ENCODE measurements around the gene SLC17A1.

Gene SLC17A1

DNA sequence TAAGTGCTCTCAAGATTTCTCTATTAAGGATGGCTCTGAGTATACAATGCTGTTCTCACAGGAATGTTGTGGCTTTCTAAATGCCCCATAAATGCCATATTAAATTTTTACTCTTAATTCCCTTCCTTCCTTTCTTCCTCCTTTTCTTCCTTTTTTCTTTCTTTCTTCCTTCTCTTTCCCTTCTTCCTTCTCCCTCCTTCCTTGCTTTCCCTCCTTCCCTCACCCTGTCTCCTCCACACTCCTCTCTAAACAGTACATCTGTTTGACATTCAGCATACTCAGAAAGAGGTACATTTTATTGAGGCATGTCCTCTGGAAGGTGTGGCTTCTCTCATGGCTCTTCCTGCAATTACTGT, 433 bp upstream of the SLC17A1 start:
- no peak for DNase-seq

DNA sequence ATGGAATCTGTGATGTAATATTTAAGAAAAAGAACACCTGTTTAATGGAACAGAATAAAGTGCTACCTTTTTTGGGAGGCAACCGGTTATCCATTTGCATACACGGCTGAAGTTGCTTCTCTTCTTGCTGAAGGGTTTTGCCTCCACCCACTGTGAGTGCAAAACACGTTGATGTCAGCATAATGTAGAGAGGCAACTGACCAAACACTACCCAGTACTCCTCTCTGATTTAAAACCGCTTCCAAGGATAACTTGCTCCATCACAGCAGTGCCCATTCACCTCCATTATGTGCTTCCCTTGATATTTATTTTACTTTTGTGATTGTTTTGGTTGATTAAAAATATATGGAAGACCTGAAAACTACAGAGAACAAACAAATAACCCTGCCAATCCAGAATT, 1.4 kb downstream of the SLC17A1 start:
- DNase-seq: no peak

DNA sequence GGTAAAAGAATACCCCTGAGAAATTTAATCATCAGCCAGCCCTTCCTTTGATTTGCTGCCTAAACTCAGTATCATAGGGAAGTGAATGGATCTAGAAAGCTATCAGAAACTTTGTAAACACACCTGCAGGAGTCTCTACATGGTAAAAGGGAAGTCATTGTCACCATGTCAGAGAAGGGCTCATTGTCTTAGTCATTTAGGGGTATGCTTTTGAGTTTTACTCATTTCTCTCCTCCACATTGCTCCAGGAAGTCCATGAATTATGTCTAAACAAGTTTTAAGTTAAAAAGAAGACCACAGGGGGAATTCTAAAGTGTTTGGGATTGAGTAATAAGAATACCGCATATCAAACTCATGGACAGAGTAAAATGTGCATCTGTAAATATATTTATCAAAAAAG, 2.5 kb downstream of the SLC17A1 start:
- no peak for DNase-seq

DNA sequence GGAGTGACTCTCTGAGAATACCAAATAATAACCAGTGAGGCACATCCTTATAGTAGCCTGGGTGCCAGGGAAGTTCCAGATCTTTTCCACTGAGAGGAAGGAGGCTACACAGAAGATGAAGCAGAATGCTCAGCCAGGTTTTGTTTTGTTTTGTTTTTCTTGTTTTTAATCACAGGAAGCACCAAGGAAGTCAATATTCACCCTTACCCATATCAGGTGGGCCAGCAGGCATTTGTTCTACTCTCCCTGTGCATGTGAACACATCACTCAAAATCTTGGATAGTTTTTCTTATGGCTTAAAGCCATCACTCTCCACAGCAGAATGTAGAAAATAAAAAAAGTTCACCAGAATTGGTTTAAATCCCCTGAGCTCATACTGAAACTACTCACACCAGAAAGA, 10.5 kb downstream of the SLC17A1 start:
- no peak for DNase-seq

DNA sequence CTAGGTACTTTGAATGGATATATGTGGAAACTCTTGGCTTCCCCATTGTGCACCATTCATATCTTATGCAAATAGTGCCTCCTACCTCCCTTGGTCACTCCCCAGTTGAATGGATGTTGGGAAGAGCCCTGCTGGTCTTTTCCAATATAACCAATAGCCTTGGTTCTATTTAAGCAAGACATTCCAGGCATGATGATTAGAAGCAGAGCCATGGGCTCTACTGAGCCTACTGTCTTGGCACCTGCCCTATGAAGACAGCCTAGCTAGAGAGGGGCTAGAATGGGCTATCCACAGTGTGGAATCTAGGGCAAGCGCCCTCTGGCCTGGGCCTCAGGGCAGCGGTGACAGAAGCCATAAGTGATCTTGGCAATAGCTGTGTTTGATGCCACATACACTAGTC, 15.6 kb downstream of the SLC17A1 start:
- no peak for DNase-seq

DNA sequence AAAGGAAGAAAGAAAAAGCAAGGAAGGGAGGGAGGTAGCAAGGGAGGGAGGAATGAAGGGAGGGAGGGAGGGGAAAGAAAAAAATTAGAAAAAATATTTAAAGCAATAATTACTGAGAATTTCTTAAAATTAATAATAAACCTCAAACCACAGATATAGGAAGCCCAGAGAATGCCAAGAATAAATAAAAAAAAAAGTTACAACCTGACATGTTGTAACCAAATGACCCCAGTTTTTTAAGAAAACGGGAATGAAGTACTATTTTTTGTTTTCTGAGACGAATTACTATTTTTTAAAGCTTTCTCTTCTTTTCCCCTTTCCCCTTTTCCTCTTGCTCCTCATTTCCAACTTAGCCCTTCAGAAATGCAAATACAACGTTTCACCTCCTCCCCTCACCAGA, 16.7 kb downstream of the SLC17A1 start:
- DNase-seq: no peak

GRCh38 chr6:25804804-25805203, 27.0 kb downstream of the SLC17A1 start:
- no peak for DNase-seq

DNA sequence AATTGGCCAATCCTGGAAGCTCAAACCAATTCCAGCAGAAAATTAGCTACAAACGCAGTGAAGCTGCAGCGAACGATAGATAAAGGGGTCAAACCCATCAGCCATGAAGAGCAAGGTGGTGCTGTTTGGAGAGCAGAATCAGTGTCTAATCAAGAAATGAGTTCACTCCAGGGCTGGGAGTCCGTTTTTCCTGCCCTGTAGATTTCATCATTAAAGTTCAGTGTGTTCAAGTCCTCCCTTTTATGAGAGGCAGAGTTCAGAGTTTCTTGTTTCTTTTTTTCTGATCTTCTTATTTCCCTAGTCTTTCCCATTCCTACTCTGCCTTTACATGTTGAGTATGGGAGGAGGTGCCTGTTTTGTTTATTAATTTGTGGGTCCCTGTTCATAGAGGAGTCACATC, 30.4 kb downstream of the SLC17A1 start:
- no peak for DNase-seq

GRCh38 chr6:25794784-25795183, 37.1 kb downstream of the SLC17A1 start:
- no peak for DNase-seq

GRCh38 chr6:25793970-25794369, 37.9 kb downstream of the SLC17A1 start:
- DNase-seq: no peak

DNA sequence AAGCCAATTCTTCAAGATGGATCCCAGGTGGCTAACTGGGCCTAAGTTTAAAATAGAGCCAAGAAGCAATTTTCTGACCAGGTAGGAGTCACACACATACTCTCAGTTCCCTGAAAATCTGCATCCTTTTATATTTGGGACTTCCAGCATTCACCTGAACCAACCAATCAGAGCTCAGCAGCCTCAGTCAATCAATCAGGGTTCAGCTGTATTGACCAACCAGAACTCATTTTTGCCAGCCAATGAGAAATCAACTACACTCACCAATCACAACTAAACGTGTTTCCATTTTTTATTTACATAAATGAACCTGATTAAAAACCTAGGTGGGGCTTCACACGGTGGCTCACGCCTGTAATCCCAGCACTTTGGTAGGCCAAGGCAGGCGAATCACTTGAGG, 39.8 kb downstream of the SLC17A1 start:
- DNase-seq: no peak

- DNase-seq: no peak
Observed at GRCh38 chr6:25789475-25789874, 42.4 kb downstream of the SLC17A1 start.

DNA sequence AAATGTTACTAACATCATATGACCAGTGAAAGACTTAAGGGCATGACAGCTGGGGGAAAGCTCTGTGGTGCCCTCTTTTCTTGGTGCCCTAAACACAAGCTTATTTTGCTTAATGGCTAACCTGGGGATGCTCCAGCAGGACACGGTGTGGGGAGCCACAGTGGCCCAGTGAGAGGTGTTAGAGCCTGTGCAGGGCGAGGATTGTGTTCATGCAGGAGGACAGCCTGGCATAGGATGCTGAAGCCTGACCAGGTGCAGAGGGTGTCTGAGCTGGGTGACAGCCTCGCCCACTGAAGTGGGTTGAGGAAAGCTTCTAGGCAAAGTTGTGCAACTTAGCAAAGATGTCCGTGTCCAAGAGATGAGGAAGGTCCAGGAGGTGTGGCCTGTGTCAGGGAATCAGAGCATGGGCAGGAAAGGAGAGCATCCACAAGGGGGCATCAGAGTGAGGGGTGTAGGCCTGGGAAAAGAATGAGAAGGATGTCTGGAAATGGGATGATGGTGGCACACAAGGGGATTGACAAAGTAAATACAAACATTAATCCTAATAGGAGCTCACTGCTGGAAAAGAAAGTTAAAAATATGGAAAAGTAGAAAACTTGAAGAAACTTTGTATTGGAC, 43.4 kb downstream of the SLC17A1 start:
- no peak for DNase-seq

- DNase-seq: no peak
Observed at GRCh38 chr6:25787428-25787827, 44.4 kb downstream of the SLC17A1 start.

DNA sequence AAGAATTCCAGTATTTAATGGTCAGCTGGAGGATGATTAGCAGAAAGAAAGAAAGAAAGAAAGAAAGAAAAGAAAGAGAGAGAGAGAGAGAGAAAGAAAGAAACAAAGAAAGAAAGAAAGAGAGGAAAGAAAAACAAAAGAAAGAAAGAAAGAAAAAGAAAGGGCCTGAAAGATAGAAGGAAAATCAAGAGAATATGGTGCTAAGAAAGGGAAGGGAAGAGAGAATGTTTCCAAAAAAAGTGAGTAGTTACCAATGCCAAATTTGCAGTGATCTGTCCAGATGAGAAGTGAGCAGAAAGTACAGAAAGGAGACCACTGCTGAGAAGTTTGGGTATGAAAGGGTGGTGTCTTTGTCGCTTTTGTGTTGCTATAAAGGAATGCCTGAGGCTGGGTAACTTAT, 50.7 kb downstream of the SLC17A1 start:
- DNase-seq: no peak

DNA sequence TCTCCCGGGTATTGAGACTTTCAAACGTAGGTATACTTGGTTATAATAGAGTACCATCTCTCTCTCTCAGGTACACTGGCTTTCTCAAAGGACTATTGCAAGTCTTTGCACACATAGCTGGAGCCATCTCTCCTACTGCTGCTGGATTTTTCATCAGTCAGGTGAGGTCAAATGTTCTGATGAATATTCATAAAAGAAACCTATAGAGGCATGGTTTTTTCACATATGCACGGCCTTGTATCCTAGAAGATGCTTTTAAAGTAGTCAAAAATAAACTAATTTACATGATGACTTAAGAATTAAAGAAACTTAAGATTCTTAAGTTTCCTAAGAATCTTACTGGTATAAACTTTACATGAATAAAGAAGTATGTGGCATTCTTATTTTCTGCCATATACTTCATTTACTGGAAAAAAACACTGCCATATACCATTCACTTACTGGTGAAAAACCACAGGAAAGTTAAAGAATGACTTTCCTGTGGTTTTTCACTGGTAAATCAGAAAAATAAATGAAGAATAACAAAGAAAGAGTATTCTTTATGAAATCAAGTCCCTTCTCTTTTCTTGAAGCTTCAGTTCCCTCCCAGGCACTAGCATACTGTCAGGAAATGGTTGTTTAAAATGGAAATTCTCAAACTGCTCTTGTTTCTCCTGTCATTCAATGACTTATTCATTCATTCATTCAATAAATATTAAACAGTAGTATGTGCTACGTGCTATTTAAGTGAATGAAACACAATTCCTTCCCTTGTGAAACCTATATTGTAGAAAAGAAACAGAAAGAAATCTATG, 53.8 kb downstream of the SLC17A1 start:
- no peak for DNase-seq

GRCh38 chr6:25777031-25777430, 54.8 kb downstream of the SLC17A1 start:
- no peak for DNase-seq

DNA sequence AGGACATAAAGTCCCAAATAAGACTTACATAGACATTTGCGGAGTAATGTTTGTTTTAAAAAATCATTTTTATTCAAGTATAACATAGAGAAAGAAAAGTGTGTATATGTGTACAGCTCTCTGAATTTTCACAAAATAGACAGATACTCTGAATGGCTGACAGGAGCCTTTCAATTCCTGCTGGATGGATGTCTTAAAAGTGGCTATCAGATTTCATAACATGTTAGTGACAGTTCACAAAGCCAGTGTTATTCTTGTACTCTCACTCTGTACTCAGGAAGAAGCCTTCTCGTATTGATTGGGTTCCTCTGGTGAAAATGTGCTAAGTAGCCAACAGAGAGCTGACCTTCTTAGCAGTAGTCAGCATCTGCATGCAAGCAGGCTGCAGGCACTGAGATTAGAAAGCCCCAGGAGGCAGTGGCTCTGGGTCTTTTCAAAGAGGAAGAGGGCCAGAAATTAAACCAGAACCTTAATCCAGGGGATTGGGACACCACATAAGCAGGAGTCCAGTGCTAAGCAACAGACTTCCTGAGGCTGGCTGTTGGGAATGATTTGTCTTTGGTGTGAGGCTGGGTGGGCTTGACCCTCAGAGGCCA, 57.6 kb downstream of the SLC17A1 start:
- DNase-seq: no peak

DNA sequence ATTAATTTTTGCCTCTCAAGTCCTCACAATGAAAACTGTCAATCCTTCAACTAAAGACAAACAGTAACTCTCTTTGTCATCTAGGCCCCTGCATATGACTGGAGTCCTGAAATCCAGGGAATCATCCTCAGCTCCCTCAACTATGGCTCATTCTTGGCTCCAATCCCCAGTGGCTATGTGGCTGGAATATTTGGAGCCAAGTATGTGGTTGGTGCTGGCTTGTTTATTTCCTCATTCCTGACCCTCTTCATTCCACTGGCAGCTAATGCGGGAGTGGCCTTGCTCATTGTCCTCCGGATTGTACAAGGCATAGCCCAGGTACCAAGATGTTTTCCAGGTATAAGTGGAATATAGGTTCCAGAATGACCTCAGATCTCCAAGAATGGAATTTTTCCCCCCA, 61.9 kb downstream of the SLC17A1 start:
- no peak for DNase-seq

GRCh38 chr6:25768566-25768965, 63.3 kb downstream of the SLC17A1 start:
- DNase-seq: no peak

DNA sequence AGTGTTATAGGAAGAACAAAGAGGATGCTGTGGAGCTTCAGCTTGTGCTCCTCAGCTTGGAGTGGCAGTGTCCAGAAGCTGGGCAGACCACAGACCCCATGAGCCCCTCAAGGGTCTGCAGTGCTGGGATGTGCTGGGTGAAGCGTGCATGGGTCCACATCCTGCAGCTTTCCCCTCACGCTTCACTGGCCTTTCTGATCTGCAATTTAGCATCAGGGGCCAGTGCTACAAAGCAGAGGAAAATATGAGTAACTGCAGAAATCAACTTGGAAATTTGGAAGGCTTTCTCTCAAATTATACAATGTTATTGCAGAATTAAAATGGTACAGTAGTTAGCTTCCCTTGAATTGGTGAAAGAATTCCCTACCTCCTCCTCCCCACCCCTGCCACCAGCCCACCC, 67.2 kb downstream of the SLC17A1 start:
- no peak for DNase-seq

DNA sequence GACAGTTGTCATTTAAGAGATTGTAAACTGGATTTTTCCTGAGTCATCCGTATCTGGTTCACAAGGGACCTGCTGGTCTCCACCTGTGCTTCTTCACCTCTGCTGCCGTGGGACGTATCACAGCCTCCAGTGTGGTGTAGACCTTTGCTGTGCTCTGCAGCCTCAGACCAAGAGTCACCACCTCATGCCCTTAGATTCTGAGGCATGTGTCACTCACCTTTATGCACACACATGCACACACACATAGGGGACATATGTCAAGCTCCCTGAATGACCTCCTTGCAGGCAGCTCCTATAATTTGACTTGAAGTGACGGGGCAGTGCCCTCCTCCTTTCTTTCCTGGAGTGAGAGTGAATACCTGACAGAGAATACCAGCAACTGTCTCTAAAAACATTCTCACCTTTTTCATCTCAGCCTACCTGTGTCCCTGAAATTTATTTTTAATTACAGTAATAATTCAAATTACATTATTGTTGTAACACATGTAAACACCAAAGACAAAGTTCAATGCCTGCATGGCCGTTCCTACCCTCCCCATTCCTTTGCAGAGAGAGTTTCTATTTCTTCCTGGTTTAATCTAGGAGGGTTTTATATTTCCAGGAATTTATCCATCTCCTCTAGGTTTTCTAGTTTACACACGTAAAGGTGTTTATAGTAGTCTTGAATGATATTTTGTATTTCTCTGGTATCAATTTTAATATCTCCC, 73.8 kb downstream of the SLC17A1 start:
- DNase-seq: no peak

- no peak for DNase-seq
Observed at GRCh38 chr6:25756382-25757363, 75.2 kb downstream of the SLC17A1 start.
